ENCODE measurements around the gene SLC49A4. TPM values are rescaled to one million over a fixed set of nuclear protein-coding genes. Genes with fewer than 3 reads are reported as not detected.
A peak's percentile ranks its signal among the peaks of the same experiment; 100 is the strongest.
"Not testable (repeated sequence)": the region's sequence is repeated elsewhere in the genome, so short reads cannot be mapped to it uniquely, and the experiment has no call there.

The SLC49A4 gene
- total RNA-seq (10 to 100 TPM; 19.9 to 26.8 (median 20.8) TPM), polyA plus RNA-seq (13.4 TPM)
- long read RNA-seq, donor 1, transcript DIRC2-201 (9 exons, 3,596 nt): major isoform, 61 of 67 reads
- long read RNA-seq, donor 1, partial matches to known transcripts: 3 of 67 reads
- long read RNA-seq, donor 1, other reads (novel, unspliced or antisense): 3 of 67 reads
- long read RNA-seq, donor 2, transcript DIRC2-201 (9 exons, 3,596 nt): major isoform, 37 of 40 reads
- long read RNA-seq, donor 2, partial matches to known transcripts: 2 of 40 reads
- long read RNA-seq, donor 2, other reads (novel, unspliced or antisense): 1 of 40 reads
- long read RNA-seq, donor 3, partial matches to known transcripts: 2 of 6 reads
- long read RNA-seq, donor 3, other reads (novel, unspliced or antisense): 2 of 6 reads
- long read RNA-seq, donor 4, transcript DIRC2-201 (9 exons, 3,596 nt): major isoform, 26 of 27 reads
- long read RNA-seq, donor 4, partial matches to known transcripts: 0 of 27 reads
- long read RNA-seq, donor 4, other reads (novel, unspliced or antisense): 0 of 27 reads

GRCh38 chr3:122794779-122795673 is at the start of gene SLC49A4:
Gene SLC49A4, plus strand, starts transcription at chr3:122795069. Its CDS starts 124 bp downstream, at chr3:122795193.
- intact Hi-C loops (cut with DNase I): no loop called here
- WGBS: under 1% methylated on average over 84 of the region's 84 CpGs
- Histone ChIP-seq H3K27me3 (ENCODE audit: control insufficient read depth, insufficient read depth) (no peaks in the 10 kb centered on the region), H3K4me3 (ENCODE audit: low read length) (peak within 1 kb of the TSS; percentile 89), H3K9me3 (ENCODE audit: control insufficient read depth, low read length) (no peaks in the 10 kb centered on the region), H3K27ac (ENCODE audit: low read length) (peak within 1 kb of the TSS; percentile 94), H3K4me1 (ENCODE audit: control insufficient read depth, insufficient read depth, low read length) (peaks cover 3% of the 10 kb centered on the region)
- ATAC-seq (peak; percentile 92 to 93), DNase-seq (peak; percentile 80 to 91 (median 90))

GRCh38 chr3:122745369-122746021 is 49.4 kb upstream of the SLC49A4 start:
- H3K27me3 ChIP-seq (ENCODE audit: control insufficient read depth, insufficient read depth): no peaks in the 10 kb centered on the region
- H3K9me3 ChIP-seq (ENCODE audit: control insufficient read depth, low read length): no peaks in the 10 kb centered on the region
- no peaks in the 10 kb centered on the region for H3K4me1 ChIP-seq (ENCODE audit: control insufficient read depth, insufficient read depth, low read length)
- 94% methylated on average over 4 of the region's 4 CpGs for WGBS
- DNase-seq (no peak), ATAC-seq (no peak)
- no peak overlapping the region for H3K27ac ChIP-seq (ENCODE audit: low read length)
- intact Hi-C loops (cut with DNase I): no loop called here
- H3K4me3 ChIP-seq (ENCODE audit: low read length): no peak overlapping the region

- H3K4me1 ChIP-seq (ENCODE audit: control insufficient read depth, insufficient read depth, low read length); H3K27ac ChIP-seq (ENCODE audit: low read length); H3K4me3 ChIP-seq (ENCODE audit: low read length); intact Hi-C loops (cut with DNase I); ATAC-seq; H3K9me3 ChIP-seq (ENCODE audit: control insufficient read depth, low read length); H3K27me3 ChIP-seq (ENCODE audit: control insufficient read depth, insufficient read depth): not testable (repeated sequence)
- peak in 1 of 3 donors; percentile 61 for DNase-seq
- over 99% methylated on average over 24 of the region's 35 CpGs for WGBS
Observed at GRCh38 chr3:122747295-122747694, 47.6 kb upstream of the SLC49A4 start.

- ATAC-seq (no peak), DNase-seq (no peak)
- intact Hi-C loops (cut with DNase I): no loop called here
- Histone ChIP-seq H3K4me3 (ENCODE audit: low read length) (no peak overlapping the region), H3K4me1 (ENCODE audit: control insufficient read depth, insufficient read depth, low read length) (no peaks in the 10 kb centered on the region), H3K27ac (ENCODE audit: low read length) (no peak overlapping the region), H3K9me3 (ENCODE audit: control insufficient read depth, low read length) (no peaks in the 10 kb centered on the region), H3K27me3 (ENCODE audit: control insufficient read depth, insufficient read depth) (no peaks in the 10 kb centered on the region)
- WGBS: 100% methylated on average over 1 of the region's 1 CpG
Observed at GRCh38 chr3:122748347-122748746, 46.5 kb upstream of the SLC49A4 start.

- Histone ChIP-seq H3K4me3 (ENCODE audit: low read length) (no peak overlapping the region), H3K27me3 (ENCODE audit: control insufficient read depth, insufficient read depth) (no peaks in the 10 kb centered on the region), H3K9me3 (ENCODE audit: control insufficient read depth, low read length) (no peaks in the 10 kb centered on the region), H3K4me1 (ENCODE audit: control insufficient read depth, insufficient read depth, low read length) (no peaks in the 10 kb centered on the region), H3K27ac (ENCODE audit: low read length) (no peak overlapping the region)
- ATAC-seq: peak; percentile 19 to 35
- intact Hi-C loops (cut with DNase I): no loop called here
- DNase-seq: no peak
- WGBS: 83% methylated on average over 5 of the region's 5 CpGs
Observed at GRCh38 chr3:122754929-122755328, 39.9 kb upstream of the SLC49A4 start.

GRCh38 chr3:122755491-122755890 is 39.4 kb upstream of the SLC49A4 start:
- no peaks in the 10 kb centered on the region for H3K4me1 ChIP-seq (ENCODE audit: control insufficient read depth, insufficient read depth, low read length)
- 90% methylated on average over 2 of the region's 2 CpGs for WGBS
- no peak overlapping the region for H3K4me3 ChIP-seq (ENCODE audit: low read length)
- H3K27ac ChIP-seq (ENCODE audit: low read length): no peak overlapping the region
- intact Hi-C loops (cut with DNase I): no loop called here
- DNase-seq: no peak
- H3K9me3 ChIP-seq (ENCODE audit: control insufficient read depth, low read length): no peaks in the 10 kb centered on the region
- ATAC-seq: no peak
- no peaks in the 10 kb centered on the region for H3K27me3 ChIP-seq (ENCODE audit: control insufficient read depth, insufficient read depth)

- DNase-seq (no peak), ATAC-seq (peak in 1 of 2 donors; percentile 30)
- no peak overlapping the region for H3K27ac ChIP-seq (ENCODE audit: low read length)
- no peak overlapping the region for H3K4me3 ChIP-seq (ENCODE audit: low read length)
- H3K27me3 ChIP-seq (ENCODE audit: control insufficient read depth, insufficient read depth): no peaks in the 10 kb centered on the region
- no peaks in the 10 kb centered on the region for H3K4me1 ChIP-seq (ENCODE audit: control insufficient read depth, insufficient read depth, low read length)
- 75% methylated on average over 3 of the region's 3 CpGs for WGBS
- H3K9me3 ChIP-seq (ENCODE audit: control insufficient read depth, low read length): no peaks in the 10 kb centered on the region
- intact Hi-C loops (cut with DNase I): no loop called here
Observed at GRCh38 chr3:122758877-122759560, 35.9 kb upstream of the SLC49A4 start.

GRCh38 chr3:122760453-122761271 is 34.2 kb upstream of the SLC49A4 start:
- no peaks in the 10 kb centered on the region for H3K4me1 ChIP-seq (ENCODE audit: control insufficient read depth, insufficient read depth, low read length)
- H3K27ac ChIP-seq (ENCODE audit: low read length): no peak overlapping the region
- ATAC-seq (no peak), DNase-seq (no peak)
- 76% methylated on average over 3 of the region's 3 CpGs for WGBS
- H3K27me3 ChIP-seq (ENCODE audit: control insufficient read depth, insufficient read depth): no peaks in the 10 kb centered on the region
- intact Hi-C loops (cut with DNase I): no loop called here
- H3K4me3 ChIP-seq (ENCODE audit: low read length): no peak overlapping the region
- H3K9me3 ChIP-seq (ENCODE audit: control insufficient read depth, low read length): no peaks in the 10 kb centered on the region

- intact Hi-C loops (cut with DNase I): no loop called here
- H3K27me3 ChIP-seq (ENCODE audit: control insufficient read depth, insufficient read depth): no peaks in the 10 kb centered on the region
- H3K4me3 ChIP-seq (ENCODE audit: low read length): no peak overlapping the region
- no peaks in the 10 kb centered on the region for H3K4me1 ChIP-seq (ENCODE audit: control insufficient read depth, insufficient read depth, low read length)
- H3K27ac ChIP-seq (ENCODE audit: low read length): no peak overlapping the region
- WGBS: 94% methylated on average over 3 of the region's 3 CpGs
- ATAC-seq: no peak
- H3K9me3 ChIP-seq (ENCODE audit: control insufficient read depth, low read length): no peaks in the 10 kb centered on the region
- DNase-seq: no peak
Observed at GRCh38 chr3:122766430-122766829, 28.4 kb upstream of the SLC49A4 start.

All from right cardiac atrium (tissue), 5 donors.